ENCODE measurements around the gene JADE1. TPM values are rescaled to one million over a fixed set of nuclear protein-coding genes. Genes with fewer than 3 reads are reported as not detected.

The JADE1 gene
- polyA plus RNA-seq, 3 donors, result 12.6 to 32.2 (median 20.8) TPM

DNA sequence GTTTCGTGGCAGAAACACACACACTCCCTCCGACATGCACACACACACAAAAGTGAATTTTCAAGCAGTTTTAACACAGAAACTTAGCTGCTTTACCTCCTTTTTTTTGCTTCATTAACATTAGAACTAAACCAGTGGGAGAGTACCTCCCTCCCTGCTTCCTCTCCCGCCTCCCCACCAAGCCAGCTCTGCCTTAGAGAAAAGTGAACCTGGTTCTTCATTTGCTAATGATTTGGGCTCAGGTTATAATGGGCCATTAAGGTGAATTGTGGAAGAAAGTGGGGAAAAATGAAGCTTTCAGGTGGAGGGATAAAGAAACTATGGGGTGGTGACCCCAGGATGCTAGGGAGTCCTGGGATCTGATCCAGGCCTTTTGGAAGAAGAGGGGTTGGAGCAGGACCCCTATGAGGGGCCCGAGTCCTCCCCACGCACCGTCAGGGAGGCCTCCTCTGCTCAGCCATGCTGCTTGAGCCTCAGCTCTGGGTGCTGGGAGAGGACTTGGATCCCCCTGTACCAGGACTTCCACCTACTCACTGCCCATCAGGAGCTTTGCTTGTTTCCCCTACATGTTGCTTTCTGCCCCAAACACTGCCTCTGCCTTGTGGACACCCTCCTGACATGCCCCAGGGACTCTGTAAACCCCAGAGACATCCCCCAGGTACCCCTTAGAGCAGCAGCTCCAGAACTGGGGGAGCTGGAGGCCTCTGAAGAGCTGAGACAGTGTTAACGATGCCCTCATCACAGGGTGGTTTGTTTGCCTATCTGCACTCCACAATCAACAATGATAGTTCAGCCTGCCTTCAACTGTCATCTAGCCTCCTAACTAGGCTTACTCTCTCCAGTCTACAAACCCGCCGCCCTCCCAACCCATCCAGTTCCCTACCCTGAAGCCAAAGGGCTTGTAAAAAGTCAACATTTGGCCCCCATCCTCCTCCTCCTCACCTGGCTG is 6.5 kb upstream of the JADE1 start:
- no peak overlapping the region for H3K27ac ChIP-seq (ENCODE audit: low read depth, low read length)
- WGBS, 3 donors, result 81 to 84% (median 83%) methylated on average over 9 of the region's 9 CpGs

DNA sequence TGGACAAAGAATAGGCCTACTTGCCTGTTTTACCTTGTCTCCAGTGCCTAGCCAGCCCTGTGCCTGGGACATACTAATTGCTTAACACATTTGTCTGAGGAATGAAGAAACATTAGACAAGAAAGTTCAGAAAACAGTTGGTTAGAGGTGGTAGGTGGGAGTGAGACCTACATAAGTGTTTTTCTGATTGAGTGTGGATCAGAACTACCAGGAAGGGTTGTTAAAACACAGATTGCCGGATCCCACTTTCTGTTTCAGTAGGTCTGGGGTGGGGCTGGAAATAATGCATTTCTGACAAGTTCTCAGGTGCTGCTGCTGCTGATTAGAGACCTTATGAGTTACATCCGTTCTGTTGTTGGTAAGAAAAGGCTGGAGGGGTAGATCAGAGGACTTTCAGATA is 5.7 kb upstream of the JADE1 start:
- no peak overlapping the region for H3K27ac ChIP-seq (ENCODE audit: low read depth, low read length)
- WGBS, 3 donors, result 77 to 86% (median 86%) methylated on average over 2 of the region's 2 CpGs

DNA sequence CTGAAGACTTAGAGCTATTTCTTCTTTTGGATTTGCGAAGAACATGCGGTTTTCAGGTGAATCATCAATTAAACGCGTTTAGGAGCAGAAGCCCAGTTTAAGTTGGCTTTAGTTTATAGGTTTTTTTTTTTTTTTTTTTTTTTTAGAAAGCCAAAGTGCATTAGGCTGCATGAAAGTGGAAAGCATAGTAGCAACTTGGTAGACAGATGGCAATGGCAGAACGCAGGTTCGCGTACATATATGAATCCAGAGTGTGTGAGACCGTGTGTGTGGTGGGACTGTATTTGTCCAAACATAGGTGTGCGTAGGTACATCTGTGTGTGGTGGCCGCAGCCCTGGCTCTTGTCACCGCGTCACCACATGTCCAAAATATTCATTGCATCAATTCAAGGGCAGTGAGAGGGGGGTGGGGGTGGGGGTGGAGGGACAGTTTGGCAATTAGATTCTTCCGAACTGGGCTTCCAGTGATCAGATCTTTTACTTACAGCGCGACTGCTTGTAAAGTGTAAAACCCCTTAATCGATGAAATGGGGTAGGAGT is 901 bp downstream of the JADE1 start:
- 0% methylated on average over 16 of the region's 16 CpGs for WGBS, 3 donors

DNA sequence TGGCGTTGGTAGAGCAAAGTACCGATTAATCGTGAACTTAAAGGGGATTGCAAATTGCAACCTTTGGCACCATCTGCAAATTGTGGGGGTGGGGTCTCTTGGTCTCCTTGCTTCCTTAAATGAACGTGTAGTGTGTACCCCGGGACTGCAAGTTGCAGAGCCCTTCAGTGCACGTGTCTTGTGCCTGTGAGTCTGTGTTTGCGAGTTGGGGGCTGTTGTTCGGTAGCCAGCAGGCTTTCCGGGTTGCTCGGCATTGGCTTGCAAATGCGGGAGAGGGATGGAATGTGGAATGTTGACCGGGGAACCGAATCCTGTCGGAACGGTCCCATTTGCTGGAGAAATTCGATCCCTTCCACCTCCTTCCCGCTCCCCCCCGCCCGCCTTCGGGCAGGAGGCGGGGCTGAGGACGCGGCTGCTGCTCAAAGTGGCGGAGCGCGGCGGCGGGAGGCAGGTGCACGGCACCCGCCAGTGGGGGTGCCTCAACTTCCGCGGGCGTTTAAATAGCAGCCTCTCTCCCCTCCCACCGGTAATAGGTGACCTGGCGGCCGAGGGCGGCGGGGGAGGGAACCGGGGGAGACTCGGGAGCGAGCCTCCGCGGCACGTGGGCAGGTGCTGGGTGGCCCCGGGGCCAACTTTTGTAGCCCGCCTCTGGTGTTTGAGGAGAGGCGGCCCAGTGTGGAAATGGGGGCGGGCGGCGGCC is 1.5 kb downstream of the JADE1 start:
- peak overlapping the region; percentile 29 for H3K27ac ChIP-seq (ENCODE audit: low read depth, low read length)
- 0% methylated on average over 41 to 50 of the region's 50 CpGs for WGBS, 3 donors

More for the DNA sequence above, 901 bp downstream of the JADE1 start:
- H3K27ac ChIP-seq (ENCODE audit: low read depth, low read length), result no peak overlapping the region

DNA sequence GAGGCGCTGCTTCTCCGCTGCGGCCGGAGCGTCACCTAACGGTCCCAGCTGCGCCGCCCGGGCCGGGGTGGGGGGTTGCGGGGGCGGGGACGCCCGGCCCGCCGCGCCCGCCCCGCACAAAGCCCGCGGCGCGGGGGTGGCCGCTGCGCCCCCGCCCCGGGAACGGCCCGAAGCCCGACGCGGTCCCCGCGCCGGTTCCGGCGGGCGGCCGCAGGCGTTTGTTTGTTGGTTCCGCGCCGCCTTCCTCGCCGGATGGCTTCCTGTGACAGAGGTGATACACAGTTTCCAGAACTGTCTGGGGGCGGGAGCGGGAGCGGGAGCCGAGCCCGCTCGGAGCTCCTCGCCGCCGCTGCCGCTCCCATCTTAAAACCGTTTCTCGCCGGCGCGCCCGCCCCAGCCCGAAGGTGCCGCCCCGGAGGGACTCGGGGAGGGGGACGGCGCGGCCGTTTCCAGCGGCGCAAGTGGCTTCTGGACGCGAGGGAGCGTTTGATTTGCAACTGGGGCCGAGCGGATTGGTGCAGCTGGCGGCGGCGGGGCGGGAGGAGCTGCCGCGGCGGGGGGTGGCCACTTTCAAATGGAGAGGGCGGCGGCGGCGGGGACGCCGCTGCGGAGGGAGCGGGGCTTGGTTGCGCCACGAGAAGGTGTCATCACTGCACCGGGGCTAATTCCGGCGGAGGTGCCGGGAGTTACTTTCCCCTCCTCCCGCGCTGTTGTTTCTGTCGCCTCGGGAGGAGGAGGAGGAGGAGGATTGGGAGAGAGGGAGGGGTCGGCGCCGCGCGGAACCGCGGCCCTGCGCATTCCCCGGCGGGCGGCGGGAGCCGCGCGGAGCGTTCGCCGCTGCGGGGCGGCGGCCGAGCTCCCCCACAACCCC is 2.3 kb downstream of the JADE1 start:
- H3K27ac ChIP-seq (ENCODE audit: low read depth, low read length), result peak overlapping the region; percentile 51
- WGBS, 3 donors, result 0 to 1% (median 0%) methylated on average over 74 to 119 of the region's 123 CpGs

DNA sequence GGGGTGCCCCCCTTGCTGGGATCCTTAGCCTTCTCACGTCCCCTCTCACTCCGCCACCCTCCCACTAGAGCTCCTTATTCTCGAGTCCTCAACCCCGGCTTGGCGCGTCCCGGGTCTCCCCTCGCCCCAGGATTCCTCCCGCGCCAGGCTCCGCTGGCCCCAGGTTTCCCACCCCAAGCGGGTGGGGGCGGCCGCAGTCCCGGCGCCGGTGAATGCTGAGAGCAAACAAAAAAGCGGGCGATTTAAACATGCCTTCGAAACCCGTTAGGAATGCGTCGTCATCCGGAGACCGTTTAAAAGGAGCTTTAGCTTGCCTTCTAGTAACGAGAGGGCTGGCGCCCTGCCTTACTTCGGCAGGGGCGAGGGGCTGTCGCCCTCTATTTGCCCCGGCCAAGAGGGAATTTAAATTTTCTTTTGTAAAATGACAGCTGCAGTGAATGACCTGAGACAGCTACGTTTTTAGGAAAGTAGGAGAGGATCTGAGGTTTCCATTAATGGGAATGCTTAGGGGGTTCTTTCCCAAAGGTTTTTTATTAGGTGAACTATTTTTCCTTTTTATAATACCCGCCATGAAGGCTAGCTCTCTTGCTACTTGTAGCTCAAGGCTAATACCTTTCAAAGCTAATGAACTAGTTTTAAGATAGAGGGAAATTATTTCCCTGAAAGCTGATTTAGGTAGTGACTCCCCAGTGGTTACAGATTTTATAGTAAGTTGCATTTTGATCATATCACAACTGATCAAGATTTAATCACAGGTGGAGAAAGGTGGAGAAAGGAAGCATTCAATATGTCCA is 3.1 kb downstream of the JADE1 start:
- H3K27ac ChIP-seq (ENCODE audit: low read depth, low read length), result peak overlapping the region; percentile 51

DNA sequence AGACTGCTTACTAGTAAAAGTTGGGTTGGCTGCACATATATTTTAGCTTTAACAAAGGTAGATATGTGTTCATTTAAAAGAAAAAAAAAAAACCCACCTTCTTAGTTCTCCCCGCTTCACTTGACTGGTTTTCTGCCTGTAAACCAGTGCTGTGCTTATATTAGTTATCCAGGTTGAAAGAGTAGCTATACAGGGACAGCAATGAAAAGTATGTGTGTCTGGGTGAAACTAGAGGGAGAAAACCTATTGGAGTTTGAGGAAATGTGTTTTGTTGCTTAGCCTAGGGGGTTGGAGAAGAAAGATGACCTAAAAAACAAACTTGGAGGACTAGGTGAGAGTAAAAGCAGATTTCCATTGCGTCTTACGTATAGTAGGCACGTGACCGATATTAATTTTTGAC is 4.5 kb downstream of the JADE1 start:
- 92 to 94% (median 94%) methylated on average over 5 of the region's 5 CpGs for WGBS, 3 donors
- no peak overlapping the region for H3K27ac ChIP-seq (ENCODE audit: low read depth, low read length)

More for the DNA sequence above, 3.1 kb downstream of the JADE1 start:
- WGBS, 3 donors, result 0 to 1% (median 0%) methylated on average over 33 of the region's 33 CpGs

DNA sequence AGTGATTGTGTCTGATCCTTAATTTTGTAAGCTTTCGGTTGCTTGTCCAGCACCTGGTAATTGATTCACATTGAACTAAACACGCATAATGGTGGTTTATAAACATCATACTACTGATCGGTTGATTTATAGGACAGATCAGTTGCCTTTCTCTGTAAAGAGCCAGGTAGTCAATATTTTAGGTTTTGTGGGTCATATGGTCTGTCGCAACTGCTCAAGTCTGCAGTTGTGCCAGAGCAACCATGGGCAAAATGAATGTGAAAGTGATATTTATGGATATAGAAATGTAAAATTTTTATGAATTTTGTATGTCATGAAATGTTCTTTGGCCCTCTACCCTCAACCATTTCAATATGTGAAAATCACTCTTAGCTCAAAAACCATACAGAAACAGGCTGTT is 8.9 kb downstream of the JADE1 start:
- 94 to 97% (median 96%) methylated on average over 4 of the region's 4 CpGs for WGBS, 3 donors
- H3K27ac ChIP-seq (ENCODE audit: low read depth, low read length), result no peak overlapping the region

DNA sequence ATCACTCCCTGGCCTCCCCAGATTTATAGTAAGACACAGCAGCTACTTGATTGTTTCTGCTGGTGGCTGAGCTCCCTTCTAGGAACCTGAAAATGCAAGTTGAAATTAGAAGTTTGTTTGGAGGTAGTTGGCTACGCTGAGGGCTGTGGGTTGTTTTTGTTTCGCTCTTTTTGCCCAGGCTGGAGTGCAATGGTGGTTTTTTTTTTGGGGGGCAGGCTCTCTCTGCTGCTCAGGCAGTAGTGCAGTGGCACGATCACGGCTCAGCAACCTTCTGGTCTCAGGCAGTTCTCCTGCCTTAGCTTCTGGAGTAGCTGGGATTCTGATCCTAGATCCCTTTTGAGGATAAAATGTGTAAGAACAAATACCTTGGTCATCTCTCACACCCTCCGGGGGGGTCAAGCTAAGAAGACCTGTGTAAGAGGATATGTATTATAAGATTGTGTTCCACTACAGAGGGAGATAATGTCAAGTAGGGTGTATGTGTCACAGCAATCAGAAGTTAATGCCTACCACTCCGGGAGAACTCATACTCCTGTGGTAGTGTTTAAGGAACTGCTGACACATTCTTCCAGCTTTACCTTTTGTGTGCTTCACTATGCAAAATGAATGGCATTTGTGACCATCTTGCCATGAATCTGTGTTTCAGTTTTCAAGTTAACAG is 9.7 kb downstream of the JADE1 start:
- 74 to 90% (median 79%) methylated on average over 6 of the region's 6 CpGs for WGBS, 3 donors
- no peak overlapping the region for H3K27ac ChIP-seq (ENCODE audit: low read depth, low read length)

DNA sequence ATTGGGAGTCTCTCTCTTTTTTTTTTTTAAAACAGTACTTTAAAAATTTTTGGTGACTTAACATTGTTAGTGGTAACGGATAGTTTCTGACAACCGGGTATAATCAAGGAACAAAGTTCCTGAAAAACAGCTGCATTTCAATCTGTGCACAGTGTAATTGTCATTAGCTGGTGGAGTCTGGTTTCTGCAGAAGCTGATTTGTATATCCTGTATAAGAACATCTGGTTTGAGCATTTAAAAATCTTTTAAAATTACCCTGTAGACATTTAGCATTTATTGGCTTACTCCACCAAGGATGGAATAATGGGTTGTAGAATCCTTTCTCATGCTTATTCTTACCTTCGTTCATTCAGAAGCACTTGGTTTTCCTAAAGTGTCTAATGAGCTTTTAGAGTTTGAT is 11.2 kb downstream of the JADE1 start:
- no peak overlapping the region for H3K27ac ChIP-seq (ENCODE audit: low read depth, low read length)
- WGBS, 3 donors, result 62 to 72% (median 67%) methylated on average over 3 of the region's 3 CpGs

DNA sequence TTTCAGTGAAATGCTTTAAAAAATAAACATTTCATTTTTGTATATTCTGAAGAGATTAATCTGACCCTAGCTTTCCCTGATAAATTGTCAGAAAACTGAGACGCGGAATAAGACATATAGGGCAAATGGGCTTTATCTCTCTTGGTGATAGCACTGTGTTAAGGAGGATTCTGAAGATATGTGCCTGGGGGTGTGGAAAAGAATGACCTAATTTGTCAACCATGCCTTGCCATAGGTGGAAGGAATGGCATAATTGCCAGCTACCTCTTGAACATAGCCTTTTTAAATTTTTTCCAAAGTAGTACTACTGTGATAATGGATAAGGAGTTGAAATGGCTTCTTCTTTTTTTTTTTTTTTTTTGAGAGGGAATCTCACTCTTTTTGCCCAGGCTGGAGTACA is 11.7 kb downstream of the JADE1 start:
- 63 to 94% (median 86%) methylated on average over 2 of the region's 2 CpGs for WGBS, 3 donors
- H3K27ac ChIP-seq (ENCODE audit: low read depth, low read length), result no peak overlapping the region

DNA sequence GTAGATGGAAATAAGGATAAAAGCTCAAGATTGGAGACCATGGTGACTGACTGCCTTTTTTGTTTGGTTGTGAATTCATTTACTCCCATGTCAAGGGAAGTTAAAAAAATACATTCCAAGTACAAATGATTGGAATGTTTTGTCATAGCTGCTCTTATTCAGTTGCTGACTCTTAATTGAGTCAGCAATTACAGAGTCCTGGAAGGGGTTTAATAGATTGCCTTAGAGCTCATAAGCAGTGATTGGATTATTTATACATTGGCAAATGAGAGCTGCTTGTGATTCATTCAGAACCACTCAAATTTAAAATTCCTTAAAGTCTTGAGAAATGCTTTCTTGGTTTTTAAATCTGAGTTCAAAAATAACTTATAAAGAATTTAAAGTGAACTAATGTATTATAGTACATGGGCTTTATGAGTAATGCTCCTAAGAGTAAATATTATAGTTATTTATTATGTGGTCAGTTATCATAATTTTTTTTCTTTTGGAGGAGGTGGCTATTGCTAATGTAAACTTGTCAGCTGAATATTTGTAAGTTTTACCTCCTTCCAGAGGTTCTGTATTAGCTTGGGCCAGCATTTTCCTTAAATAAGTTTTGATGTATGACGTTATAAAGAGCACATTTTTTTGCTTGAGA is 13.6 kb downstream of the JADE1 start:
- no peak overlapping the region for H3K27ac ChIP-seq (ENCODE audit: low read depth, low read length)
- 20 to 70% (median 69%) methylated on average over 1 of the region's 1 CpG for WGBS, 3 donors

DNA sequence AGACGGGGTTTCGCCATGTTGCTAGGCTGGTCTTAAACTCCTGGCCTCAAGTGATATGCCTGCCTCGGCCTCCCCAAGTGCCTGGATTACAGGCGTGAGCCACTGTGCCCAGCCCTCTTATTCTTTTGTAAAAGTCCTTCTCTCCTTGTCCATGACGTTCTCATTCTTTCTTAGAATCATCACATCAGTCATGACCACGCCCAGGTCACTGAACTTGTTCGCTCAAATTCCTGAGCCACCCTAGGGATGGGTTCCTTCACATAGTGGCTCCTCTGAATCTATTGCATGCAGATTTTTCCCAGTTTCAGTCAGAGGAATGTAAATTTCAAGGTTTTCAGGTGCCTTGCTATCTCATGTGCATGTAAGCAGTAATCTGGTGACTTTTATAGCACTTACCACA is 15.7 kb downstream of the JADE1 start:
- no peak overlapping the region for H3K27ac ChIP-seq (ENCODE audit: low read depth, low read length)
- WGBS, 3 donors, result 79 to 83% (median 83%) methylated on average over 7 of the region's 7 CpGs

DNA sequence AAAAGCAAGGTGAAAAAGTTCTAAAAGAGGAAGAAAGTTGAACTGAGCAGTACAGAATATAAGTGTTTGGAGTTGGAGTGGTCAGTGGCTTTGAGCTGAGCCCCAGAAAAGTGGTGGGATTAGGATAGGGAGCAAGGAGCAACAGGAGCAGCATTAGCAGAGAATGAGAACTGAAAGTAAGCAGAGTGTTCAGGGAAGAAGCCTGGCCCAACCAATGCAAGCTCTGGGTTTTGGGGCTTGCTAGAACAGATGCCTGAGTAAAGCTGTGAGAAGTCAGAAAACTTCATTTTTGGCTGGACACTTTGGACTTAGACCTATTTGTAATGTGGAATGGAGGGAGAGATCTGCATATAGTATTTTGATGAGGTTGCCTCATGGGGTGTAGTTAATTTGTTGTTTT is 17.8 kb downstream of the JADE1 start:
- H3K27ac ChIP-seq (ENCODE audit: low read depth, low read length), result no peak overlapping the region

DNA sequence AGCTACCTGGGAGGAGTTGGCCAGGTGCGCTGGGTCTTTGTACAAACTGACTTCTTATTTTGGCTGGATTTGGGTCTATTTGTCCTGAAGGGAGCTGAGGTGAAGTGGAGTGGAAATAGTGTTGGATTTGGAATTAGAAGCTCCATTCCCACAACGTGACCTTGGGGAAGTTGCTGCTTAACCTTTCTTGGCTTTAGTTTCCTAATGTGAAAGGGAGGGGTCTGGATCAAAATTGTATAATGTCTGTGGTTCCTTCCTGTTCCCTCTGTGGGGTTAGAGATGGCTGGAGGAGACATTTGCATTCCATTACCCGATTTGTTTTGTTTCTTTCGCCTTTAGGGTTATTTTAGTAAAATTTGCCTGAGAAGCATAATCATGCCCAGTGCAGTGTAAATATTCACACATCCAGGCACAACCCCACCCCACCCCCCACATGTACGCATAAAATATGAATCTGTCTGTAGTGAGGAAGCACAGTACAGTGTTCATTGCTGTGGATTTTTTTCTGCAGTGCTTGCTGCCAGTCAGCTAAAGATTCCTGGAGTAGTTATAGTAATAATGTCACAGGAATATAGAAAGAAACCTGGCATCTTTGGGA is 21.5 kb downstream of the JADE1 start:
- no peak overlapping the region for H3K27ac ChIP-seq (ENCODE audit: low read depth, low read length)
- WGBS, 3 donors, result 12 to 28% (median 26%) methylated on average over 5 of the region's 5 CpGs

DNA sequence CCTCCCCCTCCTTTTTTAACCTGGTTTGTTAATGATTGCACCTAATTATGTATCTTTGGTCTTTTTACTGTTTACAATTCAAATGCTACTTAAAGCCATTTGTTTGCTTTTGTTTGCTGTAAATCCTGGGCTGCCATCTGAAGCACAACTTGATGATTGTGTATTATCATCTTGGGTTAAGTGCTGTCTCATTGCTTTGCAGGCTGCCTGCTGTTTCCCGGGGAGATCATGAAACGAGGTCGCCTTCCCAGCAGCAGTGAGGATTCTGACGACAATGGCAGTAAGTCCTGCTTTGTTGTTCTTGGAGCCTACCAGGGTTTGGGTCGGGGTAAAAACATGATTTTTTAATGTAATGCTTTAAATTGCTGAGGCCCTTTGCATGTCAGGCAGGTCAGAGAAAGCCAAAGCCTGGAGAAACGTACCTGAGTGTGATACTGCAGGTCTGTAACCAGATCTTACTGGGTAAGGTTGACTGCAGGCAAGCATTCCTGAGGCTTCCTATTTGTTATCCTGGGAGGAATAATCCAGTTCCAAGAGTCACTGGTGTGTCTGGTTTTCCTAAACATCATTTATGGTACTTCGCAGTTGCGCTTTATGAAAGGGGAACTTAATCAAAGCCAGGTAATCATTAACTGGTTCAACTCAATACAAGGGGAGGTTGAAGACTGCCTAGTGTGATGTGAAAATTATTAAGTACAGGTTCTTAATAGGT is 22.2 kb downstream of the JADE1 start:
- no peak overlapping the region for H3K27ac ChIP-seq (ENCODE audit: low read depth, low read length)
- 29 to 75% (median 65%) methylated on average over 8 of the region's 8 CpGs for WGBS, 3 donors
